Activated CD4-positive, alpha-beta T cell treated with anti-CD3 and anti-CD28 coated beads, Interleukin-2, amount 50 U/mL, for 24 hours (primary cell): Measurements from ENCODE around the gene FXR2.

Experiments used
- DNase-seq, 2 donors: peaks; one replicate each; pipeline ENCODE4 v3.0.0-alpha.2; 2020; ENCODE audit warnings: low read depth in 1 of 2, low spot score in 1 of 2

Gene FXR2

GRCh38 chr17:7552621-7553051 is 62.1 kb downstream of the FXR2 start:
- DNase-seq: no peak

GRCh38 chr17:7551396-7551795 is 63.3 kb downstream of the FXR2 start:
- DNase-seq: no peak

DNA sequence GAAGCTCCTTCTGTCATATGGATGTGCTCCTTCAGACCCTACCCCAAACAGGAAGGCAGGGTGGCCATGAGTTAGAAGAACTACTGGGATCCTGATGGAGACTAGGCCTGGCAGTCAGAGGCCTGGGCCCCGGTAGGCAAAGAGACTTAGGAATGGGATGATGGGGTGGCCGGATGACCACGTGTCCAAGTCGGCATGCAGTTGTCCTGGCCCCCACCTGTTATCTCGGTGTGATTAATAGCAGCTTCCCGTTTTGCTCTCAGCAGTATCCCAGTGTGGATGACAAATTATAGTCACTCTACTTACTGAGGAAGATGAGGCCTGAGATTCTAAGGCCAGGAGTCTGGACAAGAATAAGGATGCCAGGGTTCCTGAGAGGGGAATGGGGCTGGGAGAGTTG is 64.4 kb downstream of the FXR2 start:
- DNase-seq: no peak

DNA sequence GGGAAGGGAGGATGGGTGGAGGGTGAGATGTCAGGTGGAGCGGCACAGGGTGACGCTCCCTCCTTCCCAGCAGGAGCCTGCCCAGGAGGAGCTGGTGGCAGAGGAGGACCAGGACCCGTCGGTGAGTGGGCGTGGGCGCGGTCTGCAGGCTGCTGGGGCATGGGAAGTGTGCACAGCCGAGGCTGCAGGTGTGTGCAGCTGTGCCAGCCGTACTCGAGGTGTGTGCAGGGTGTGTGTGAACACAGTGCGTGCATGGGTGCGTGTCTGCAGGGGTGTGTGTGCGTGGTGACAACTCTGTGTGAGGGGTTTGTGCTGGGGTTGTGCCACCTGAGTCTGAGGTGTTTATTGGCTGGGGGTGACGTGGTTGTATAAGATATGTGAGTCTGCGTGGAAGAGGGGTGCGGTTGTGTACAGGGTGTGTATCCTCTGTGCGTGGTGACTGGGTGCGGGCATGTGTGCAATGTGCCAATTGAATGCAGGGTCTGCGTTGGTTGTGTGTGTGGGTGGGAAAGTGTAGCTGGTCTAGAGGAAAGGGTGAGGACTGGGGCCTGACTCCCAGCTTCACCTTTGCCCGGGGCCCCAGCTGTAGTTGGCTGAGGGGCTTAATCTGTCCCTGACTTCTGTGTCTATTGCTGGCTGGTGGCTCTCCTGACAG is 65.2 kb downstream of the FXR2 start:
- DNase-seq: no peak

- DNase-seq: no peak
Measured at GRCh38 chr17:7548585-7549400, 65.9 kb downstream of the FXR2 start, which contains the start of gene TNFSF12. Gene TNFSF12, plus strand, starts transcription at chr17:7549058. Its CDS starts 96 bp downstream, at chr17:7549154.

- DNase-seq: no peak
Measured at GRCh38 chr17:7544911-7545310, 69.8 kb downstream of the FXR2 start.
